GM18502 (cell line): Measurements from ENCODE around the gene ALX4.

ENCODE experiments used
- ATAC-seq: cut with Tn5 transposase; IDR thresholded peaks from one replicate; pipeline ENCODE4 v1.9.1; 2021; ENCODE audit warnings: mild to moderate bottlenecking; ENCODE audit not compliant: unreplicated experiment, poor library complexity

ALX4 gene

DNA sequence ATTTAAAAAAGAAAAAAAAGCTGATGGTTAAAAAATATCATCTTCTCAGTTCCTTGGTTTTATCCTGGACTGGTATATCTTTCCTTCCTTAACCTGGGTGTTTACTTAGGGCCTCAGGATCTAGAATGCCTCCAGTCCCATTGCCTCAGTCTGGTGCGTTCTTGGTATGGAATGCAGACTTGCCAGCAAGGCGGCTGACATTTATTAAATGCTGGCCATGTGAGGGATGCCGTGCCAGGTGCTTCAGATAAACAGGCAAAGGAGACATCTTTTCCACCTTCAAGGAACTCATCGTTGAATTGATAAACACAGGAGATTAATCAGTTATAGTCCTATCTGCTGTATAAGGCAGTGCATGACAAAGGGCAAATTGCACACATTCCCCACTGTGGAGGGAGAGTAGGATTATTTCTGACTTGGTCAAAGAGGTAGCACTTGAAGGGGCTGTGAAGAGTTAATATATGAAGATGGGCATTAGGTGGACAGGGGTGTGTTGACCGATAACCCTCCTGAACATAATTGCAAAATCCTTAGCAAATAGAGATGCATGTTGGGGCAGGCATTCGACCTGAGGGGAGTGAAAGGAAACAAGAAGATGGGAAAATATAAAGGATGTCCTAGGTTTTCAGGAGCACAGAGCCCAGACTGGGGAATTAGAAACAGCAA lies 54.4 kb downstream of the ALX4 start:
- ATAC-seq, result no peak

DNA sequence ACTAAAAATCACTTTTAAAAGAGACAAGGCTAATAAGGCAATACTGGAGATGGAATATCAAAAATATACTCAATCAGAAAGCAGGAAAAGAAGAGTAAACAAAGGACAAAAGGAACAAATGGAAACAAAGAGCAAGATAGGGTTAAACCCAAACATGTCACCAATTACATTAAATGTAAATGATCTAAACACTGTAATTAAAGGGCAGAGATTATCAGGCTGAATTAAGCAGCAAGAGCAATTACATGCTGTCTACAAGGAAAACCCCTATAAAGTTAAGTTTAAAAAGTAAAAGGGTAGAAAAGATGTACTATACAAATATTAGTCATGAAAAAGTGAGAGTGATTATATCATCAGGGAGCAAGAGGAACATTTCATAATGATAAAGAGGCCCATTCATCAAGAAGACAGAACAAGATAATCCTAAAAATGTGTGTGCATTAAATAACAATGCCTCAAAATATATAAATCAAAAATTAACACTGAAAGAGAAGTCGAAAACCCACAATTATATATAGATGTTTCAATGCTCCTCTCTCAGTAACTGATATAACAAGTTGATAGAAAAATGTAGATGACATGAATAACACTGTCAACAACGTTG lies 56.8 kb downstream of the ALX4 start:
- no peak for ATAC-seq

DNA sequence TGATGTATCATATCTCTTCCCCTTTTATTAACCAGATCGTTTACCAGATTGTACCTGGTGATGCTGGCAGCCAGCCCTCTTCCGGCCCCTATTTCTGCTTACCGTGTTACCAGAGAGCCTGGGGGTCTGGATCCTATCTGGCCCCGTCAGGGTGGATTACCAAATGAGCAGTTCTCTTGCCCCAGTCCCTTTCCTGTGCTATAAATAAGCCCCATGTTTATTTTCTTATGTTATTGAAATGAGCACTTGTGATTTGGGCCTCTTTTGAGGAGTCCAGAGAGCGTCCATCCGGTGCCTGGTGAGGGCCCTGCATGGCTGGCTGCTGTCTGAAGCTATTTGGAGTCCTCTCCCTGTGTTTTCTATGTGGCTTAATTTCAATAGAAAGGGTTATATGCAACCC lies 59.5 kb downstream of the ALX4 start:
- no peak for ATAC-seq

DNA sequence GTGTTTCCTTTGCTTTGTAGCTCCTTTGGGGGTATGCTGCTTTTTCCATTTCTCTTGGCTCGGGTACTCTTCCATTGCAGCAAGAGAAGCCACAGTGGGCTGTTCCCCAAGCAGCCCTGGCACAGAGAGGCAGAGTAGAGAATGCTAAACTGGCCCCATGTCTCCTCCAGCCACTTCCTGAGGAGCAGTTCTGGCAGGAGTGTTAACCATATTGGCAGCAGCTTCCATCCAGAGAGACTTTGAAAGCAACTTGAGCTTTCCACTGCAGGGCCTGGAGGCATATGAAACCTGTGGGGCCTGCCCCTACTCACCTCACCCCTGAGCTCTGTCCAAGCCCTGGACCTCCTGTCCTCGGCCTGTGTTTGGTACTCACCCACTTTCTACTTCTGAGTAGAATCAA lies 61.8 kb downstream of the ALX4 start:
- ATAC-seq, result no peak

DNA sequence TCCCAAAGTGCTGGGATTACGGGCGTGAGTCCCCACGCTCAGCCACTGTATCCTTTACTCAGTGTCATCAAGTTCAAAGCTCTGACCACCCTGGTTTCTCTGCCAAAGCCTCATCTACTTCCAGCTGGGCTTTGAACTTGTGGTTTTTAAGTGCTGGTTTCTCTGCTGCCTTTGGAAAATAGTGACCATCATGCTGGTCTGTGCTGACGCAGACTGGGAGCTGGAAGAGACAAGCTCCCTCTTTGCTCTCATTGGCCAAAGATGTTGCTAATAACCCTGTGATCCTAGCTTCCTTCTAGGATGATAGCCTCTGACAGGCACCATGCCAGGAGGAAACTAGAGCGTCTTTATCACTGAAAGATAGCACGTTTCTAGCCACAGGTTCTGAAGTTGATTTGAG lies 62.4 kb downstream of the ALX4 start:
- ATAC-seq, result no peak

DNA sequence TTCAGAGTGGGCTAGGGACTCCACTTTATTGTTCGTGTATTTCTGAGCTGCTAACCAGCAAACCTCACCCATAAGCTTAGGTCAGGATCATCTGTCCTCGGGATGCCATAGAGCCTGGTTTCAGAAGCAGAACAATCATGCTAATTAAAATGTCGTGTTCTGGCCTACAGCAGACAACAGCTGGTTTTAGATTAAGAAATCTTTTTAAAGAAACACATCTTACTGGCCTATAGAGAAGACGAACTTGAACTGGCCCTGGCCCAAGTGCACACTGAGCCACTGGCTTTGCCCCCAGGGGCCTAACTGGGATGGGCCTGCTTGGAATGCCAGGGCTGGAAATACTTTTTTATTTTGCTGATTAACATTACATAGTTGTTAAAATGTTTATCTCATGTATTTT lies 63.2 kb downstream of the ALX4 start:
- no peak for ATAC-seq

DNA sequence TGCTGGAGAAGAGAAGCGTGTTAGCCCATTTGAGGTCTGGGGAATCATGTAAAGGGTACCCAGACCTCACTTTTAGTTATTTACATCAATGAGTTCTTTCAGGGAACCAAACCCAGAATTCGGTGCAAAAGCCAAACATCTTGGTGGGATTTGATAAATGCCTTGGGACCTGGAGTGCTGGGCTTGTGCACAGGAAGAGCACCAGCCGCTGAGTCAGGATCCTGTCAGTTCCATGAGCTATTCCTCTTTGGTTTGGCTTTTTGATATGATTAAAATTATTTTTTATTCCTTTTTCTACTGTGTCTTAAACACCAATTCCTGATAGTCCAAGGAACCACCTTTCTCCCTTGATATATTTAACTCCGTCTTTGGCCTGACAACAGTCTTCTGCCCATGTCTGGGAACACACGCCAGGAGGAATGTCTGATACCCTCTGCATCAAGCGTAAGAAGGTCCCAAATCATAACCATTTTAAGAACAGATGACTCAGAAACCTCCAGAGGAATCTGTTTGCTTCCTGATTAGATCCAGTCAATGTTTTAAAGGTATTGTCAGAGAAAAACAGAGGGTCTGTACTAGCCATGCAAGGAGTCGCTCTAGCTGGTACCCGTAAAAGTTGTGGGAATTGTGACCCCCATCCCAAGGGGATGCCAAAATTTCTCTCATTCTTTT lies 65.2 kb downstream of the ALX4 start:
- ATAC-seq, result no peak

DNA sequence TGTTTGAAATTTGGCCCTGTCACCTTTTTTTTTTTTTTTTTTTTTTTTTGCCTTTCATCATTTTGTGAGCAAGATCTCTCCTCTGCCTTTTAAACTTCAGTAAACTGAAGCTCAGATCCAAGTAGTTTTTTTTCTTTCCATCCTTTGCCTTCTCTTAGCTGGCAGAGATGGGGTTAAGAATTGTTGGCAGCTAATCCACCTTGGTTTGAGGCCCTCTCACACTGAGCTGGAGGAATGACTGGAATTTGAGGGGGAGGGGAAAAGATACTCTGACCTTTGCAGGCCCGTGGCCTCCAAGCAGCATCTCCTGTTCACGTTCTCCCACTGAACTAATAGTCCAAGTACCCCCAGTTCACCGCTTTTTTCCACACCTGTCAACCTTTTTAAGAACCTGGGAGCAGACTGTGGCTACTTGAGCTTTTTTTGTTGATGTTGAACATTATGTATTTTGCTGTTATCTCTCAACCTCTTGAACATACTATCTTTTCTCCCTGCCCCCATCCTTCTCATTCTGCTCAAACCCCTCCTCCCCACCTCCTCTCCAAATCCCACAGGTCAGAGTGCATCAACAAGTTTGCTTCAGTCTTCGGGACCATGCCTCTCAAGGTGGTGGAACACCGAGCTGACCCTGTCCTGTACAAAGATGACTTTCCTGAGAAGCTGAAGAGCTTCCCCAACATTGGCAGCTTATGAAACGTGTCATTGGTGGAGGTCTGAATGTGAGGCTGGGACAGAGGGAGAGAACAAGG lies 66.2 kb downstream of the ALX4 start:
- no peak for ATAC-seq

DNA sequence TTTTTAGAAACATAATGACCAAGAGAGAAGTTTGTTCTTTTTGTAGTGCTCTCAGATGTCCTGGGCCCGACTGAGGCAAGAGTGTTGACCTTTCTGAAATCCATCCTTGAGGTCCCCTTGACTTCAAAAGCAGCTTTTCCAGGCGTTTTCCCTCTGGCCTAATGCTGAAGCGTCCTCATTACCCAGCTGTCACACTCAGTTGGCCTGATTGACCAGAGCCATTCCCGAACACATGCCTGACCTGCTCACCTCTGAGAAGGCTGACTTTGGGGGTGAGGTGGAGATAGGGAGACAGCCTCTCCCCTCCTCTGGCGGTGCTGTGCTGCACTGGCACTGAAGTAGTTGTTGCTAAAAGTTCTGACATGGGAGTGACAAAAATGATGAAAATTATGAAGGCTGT lies 66.9 kb downstream of the ALX4 start:
- no peak for ATAC-seq

DNA sequence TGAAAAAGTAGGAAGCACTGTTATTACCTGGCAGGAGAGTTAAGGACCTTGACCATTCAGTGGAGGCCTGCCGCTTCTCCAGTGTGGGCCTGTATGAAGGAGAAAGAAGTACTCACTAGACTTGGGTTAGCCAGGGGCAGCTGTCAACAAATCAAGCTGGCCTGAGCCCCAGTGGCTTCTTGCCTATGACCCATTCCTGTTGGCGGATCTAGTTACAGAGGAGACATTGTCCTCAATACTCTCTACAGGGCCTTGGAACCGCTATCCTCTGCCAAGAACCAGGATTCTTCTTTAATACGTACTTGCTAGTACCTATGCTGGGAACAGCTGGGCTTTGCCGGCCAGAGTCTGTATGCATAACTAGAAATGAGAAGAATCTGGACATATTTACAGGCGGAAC lies 68.1 kb downstream of the ALX4 start:
- no peak for ATAC-seq

DNA sequence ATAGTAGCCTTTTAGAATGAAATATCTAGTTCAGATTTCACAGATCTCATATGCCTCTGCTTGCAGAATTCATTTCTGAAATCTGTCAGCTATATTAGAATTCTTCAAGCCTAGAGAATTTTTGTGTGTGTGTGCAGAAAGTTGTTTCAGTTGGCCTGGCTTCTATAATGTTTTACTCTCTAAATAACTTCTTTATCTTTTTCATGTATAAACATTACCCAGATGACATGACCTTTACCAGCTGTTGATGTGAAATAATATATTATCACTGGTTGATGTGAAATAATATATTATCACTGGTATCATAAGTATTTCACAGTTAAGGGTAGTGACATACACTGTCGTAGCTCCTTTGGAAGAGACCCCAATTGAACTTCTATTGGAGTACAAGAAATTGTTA lies 72.8 kb downstream of the ALX4 start:
- no peak for ATAC-seq

DNA sequence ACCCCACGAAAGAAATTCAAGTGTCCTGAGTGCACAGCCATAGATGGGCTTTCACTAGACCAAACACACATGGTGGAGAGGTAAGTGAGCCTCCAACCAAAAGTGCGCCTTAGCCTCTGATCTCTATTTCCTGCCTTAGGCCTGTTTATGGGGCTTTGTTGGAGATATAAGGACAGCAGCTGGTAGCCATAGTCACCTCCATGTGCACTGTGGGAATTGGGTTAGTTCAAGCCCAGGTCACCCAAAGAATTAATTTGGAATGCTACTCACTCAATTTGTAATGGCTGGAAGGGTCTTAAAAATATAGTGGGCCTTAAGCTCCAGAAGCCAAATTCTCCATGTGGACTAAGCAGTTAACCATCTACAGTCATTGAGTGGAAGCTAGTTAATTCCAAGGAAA lies 73.6 kb downstream of the ALX4 start:
- ATAC-seq, result no peak

DNA sequence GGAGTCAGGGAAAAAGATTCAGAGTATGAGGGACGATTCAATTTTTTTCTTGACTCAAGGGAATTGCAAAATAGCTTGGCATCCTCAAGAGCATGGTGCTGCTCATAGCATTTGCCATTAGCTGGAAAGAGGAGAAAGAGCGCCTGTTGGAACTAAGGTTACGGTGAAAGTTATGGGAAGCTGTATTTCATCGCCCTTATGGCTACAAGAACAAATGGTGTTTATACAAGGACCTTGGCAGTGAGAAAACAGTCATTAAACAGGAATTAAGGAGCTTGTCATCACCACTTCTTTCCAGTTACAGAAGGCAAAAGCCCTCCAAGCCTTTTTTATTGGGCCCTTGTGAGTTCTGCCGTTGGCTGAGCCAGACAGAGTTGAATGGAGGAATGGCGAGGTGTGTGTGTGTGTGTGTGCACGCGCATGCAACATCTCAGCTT lies 74.2 kb downstream of the ALX4 start:
- ATAC-seq, result no peak

DNA sequence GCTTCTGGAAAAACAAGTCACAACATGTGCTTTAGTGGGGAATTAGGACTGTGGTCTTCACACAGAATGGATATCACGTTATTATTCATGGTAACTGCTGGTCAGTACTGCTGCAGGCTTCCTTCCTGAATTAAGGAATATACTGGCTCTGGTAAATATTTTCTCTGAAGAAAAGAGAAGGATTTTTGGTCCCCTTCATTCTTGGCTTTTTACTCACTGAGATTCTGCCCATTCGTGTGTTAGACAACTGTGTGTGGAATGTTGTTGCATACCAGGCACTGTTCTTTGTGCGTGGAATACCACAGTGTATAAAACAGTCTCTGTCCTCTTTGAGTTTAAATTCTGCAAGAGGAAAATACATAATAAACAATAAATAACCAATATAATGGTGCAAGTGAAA lies 80.3 kb downstream of the ALX4 start:
- ATAC-seq, result no peak

DNA sequence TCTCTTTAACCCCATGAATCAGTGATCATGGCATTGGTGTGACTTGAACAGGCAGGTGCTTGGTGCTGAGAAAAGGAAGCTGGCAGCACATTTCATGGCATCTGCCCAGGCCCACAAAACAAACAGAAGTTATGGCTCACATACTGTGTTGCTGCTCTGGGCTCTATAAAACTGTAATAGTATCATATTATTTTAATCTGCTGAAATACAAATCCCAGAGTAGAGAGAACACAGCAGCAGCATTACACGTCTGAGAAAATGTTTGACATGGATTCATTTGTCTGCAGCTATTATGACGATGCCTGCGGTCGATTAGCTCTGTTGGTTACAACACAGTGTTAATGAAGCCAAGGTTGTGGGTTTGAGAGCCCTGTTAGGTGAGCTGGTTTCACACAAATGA lies 80.8 kb downstream of the ALX4 start:
- no peak for ATAC-seq

DNA sequence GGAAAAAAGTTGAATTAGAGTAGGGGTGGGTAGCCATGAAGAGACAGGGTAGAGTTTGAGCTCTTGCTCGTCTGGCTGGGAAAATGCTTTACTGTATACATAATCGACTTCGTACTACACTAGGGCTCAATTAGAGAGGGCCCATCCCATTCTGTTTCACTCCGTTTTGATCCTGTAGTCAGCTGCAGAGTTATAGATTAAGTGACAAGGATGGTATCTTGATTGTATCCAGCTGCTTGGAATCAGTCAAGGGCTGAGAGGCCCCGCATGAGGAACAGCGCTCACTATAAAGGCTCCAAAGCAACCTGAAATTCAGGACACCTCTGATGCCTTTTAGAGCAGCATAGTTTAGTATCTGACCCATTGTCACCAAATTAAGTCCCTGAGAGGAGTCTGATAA lies 81.6 kb downstream of the ALX4 start:
- ATAC-seq, result no peak

DNA sequence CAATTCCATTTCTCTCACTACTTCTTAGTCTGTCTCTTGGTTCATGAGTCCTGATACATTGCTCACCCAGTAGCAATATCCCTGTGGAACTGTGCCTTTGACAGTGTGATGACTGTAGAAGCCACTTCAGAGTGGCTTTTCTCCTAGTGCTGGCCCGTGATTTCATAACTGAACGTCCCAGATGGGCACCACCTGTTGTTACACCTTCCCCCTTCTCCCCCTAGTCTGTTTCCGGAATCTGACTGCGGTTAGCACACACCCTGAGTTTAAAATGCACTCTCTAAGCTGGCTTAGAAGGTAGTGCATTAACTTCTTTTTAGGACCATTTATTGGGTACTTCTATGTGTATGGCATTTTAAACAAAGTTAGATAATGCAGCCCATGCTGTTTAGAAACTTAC lies 83.0 kb downstream of the ALX4 start:
- no peak for ATAC-seq

DNA sequence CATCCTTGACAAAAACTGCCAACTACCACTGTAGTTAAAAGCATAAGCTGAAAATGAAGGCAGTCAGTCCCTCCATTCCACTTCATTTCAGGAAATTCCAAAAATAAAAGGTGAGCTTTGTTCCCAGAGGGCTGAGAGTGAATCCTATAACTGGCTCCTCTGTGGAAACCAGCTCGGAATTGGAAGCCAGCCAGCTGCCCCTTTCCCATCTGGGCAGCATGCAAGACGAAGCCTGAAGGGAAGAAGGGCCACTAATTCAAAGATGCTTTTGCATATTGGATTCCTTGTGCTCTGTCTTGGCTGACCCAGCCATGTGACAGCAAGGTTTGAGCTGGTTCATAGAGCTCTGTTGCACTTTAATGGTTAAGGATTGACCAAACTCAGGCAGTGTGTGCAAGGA lies 83.4 kb downstream of the ALX4 start:
- no peak for ATAC-seq

DNA sequence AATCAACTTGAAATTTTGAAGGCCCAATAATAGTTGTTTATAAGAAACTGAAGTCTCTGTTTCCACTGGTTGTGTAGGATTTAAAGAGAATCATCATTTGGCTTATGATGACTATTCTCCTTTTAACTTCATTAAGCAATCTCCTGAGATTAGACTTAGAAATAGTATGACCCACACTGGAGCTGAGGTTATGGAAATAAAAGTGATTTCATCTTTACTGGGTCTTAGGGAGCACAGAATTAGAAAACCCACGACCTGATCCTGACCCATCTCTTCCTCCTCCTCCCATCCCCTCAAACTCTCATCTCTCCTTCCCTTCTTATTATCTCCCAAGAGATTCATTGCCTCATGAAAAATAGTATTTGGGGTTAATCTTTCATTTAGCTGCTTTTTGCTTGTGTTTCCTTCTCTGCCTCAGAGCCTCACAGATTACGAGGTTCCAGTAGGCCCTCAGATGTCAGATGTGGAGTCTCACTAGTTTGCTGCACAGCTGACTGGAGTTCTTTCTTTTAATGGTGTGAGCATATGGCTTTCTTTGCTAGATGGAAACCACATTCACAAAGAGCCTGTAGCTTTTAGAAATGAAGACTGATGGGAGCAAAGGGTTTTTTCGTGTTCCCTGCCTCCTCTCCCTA lies 85.0 kb downstream of the ALX4 start:
- no peak for ATAC-seq

DNA sequence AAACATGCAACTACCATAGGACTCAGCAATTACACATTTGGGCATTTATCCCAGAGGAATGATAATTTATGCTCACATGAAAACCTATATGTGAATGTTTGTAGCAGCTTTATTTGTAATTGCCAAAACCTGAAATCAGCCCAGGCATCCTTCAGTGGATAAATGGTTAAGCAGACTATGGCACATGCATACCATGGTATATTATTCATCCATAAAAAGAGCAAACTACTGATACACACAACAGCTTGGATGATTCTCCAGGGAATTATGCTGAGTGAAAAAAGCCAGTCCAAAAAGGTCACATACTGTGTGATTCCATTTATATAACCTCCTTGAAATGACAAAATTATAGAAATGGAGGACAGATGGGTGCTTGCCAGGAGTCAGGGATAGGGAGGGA lies 86.7 kb downstream of the ALX4 start:
- no peak for ATAC-seq

DNA sequence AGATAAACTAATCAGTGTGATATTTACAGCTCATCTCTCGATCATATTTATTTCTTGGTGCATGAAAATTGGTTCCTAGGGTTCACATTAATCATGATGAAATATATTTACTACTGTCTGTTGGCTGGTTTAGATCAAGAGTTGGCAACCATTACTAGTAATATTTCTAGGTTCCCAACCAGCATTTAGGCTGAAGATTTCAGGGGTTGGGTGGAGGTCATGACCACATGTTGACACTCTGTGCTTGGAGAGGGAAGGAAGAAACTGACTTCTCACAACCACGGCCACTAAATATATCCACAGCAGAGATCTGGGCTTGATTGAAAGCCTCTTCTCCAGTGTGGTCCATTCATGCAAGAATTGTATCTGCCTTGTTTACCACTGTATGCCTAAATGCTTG lies 87.9 kb downstream of the ALX4 start:
- no peak for ATAC-seq
